Neural cell (in vitro differentiated cells): ENCODE data around the gene DHX16.

Source experiments
- EP300 ChIP-seq: fragments of 450-650 bp; conservative IDR thresholded peaks from 2 replicates; pipeline ENCODE4 v1.6.1; 2014; ENCODE audit warnings: antibody characterized with exemption, mild to moderate bottlenecking, moderate library complexity; ENCODE audit not compliant: poor library complexity, severe bottlenecking
- SMC3 ChIP-seq: fragments of 450-650 bp; conservative IDR thresholded peaks from 2 replicates; pipeline ENCODE4 v1.6.1; 2014; ENCODE audit warnings: antibody characterized with exemption, mild to moderate bottlenecking, moderate library complexity; ENCODE audit not compliant: poor library complexity
- TF ChIP-seq, protein P1 (sequence below): fragments of 450-650 bp; IDR thresholded peaks from 2 replicates; pipeline ENCODE4 v1.5.1; 2014; ENCODE audit warnings: antibody characterized with exemption, mild to moderate bottlenecking, moderate library complexity; ENCODE audit not compliant: poor library complexity, severe bottlenecking

DNA sequence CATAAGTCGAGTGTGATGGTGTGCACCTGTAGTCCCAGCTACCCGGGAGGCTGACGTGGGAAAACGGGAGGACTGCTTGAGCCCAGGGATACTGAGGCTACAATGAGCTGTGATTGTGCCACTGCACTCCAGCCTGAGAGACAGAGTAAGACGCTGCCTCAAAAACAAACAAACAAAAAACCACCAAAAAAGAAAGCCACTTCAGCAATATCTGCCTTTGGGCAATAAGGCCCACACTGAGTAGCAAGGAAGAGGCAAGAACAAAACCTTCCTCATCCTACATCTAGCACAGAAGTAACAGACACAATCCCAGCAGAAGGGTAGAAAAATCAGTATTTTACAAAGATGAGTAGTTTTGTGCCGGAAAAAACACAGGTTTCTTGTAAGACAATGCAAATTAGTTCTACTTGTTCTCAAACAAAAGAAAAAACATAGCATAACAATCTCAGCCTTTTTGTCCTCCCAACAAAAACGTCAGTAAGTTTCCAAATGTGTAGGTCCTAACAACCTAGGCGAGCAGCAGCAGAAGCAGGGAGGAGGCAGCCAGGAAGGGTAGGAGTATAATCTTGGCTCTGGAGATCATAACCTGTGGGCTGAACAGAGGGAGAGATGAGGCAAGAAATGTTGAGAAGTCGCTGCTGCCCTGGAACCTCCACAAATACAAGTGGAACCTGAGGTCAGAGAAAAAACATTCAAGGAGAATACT lies 61.5 kb downstream of the DHX16 start:
- TF ChIP-seq, protein P1, sequence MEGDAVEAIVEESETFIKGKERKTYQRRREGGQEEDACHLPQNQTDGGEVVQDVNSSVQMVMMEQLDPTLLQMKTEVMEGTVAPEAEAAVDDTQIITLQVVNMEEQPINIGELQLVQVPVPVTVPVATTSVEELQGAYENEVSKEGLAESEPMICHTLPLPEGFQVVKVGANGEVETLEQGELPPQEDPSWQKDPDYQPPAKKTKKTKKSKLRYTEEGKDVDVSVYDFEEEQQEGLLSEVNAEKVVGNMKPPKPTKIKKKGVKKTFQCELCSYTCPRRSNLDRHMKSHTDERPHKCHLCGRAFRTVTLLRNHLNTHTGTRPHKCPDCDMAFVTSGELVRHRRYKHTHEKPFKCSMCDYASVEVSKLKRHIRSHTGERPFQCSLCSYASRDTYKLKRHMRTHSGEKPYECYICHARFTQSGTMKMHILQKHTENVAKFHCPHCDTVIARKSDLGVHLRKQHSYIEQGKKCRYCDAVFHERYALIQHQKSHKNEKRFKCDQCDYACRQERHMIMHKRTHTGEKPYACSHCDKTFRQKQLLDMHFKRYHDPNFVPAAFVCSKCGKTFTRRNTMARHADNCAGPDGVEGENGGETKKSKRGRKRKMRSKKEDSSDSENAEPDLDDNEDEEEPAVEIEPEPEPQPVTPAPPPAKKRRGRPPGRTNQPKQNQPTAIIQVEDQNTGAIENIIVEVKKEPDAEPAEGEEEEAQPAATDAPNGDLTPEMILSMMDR, result no peak
- TF ChIP-seq EP300, result no peak
- no peak for TF ChIP-seq SMC3
